GM21381 (cell line): ENCODE measurements around the gene POMT2.
"Not testable (repeated sequence)": the region's sequence is repeated elsewhere in the genome, so short reads cannot be mapped to it uniquely, and the experiment has no call there.

Experiments
- ATAC-seq: cut with Tn5 transposase; IDR thresholded peaks from one replicate; pipeline ENCODE4 v1.9.1; 2021; ENCODE audit warnings: mild to moderate bottlenecking, moderate library complexity; ENCODE audit not compliant: unreplicated experiment

Gene POMT2

DNA sequence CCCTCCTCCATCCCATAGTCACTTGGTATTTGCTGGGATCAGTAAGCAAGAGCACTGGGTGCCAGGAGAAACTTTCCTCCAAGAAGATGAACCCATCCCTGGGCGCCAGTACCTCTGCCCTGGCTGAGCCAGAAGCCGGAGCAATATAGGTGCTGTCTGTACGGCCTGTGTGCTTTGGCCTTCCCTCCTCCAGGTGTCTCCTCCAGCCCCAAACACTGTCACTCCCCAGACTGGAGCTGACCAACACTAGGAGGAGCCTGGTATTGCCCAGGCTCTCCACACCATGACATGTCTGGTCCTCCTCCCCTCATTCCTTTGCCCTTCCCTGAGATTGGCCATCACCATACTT lies 5.0 kb upstream of the POMT2 start:
- ATAC-seq: no peak

DNA sequence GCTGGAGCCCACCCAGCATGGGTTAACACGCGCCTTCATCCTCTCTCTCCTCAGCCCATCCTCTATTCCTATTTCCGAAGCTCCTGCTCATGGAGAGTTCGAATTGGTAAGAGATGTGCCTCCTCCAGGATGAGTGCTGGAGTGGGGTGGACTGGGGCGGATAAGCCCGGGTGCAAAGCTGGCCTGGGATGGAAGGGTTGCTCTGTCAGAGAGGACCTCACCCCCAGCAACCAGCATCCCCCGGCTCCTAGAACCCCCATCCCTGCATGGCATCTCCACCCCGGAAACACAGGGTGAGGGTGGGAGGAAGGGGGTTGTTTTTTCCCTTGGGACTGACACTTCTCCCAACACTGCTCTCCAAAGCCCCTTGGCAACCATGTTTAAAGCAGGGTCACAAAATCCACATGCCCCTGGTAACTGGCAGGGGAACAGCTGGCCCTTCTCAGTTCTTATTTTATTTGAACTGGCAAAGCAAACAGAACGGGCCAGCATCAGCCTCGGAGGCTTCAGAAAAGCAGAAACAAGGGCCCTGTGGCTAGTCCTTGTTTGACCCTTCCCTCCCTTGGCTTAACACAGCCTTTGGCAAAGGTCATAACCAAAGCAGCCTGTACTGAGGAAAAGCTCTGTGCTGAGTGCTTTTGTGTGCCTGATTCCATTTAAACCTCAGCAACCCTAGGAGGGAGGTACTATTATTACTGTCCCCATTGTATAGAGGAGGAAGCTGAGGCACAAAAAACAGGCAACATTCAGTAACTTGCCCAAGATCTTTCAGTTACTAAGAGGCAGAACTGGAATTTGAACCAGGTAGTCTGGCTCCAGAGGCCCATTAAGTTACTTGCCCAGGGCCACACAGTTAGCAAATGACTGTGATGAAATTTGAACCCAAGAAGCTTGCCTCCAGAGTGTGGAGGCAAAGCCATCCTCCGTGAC lies 4.4 kb upstream of the POMT2 start:
- no peak for ATAC-seq

DNA sequence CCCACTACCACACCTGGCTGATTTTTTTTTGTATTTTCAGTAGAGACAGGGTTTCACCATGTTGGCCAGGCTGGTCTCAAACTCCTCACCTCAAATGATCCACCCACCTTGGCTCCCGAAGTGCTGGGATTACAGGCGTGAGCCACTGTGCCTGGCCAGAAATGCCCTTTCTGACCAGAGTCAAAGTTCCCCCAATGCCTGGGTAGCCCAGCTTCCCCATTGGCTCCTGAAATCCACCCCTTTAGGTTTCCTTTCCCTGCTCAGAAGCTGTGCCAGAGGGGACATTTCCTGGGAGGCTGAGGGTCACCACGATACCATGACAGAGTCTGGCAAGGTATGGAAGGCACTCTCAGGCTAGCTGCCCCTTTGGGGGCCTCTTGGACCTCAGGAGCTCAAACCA lies 3.6 kb upstream of the POMT2 start:
- ATAC-seq: no peak

DNA sequence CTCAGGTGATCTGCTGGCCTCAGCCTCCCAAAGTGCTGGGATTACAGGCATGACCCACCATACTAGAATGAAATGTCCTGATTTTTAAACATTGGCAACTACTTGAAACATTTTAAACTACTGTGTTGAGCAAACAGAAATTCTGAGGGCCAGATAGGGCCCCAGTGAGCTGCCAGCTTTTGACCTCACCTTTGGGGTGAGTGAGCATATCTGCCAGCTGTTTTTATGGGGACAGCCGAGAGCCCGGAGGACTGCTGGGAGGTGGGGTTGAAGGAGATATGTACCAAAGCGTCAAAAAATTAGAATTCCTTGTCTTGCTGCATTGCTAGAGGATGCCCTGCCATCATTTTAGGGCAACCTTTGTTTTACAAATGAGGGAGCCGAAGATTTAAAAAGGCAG lies 2.9 kb upstream of the POMT2 start:
- ATAC-seq: no peak

GRCh38 chr14:77322951-77323350 lies 2.3 kb upstream of the POMT2 start:
- ATAC-seq: no peak

DNA sequence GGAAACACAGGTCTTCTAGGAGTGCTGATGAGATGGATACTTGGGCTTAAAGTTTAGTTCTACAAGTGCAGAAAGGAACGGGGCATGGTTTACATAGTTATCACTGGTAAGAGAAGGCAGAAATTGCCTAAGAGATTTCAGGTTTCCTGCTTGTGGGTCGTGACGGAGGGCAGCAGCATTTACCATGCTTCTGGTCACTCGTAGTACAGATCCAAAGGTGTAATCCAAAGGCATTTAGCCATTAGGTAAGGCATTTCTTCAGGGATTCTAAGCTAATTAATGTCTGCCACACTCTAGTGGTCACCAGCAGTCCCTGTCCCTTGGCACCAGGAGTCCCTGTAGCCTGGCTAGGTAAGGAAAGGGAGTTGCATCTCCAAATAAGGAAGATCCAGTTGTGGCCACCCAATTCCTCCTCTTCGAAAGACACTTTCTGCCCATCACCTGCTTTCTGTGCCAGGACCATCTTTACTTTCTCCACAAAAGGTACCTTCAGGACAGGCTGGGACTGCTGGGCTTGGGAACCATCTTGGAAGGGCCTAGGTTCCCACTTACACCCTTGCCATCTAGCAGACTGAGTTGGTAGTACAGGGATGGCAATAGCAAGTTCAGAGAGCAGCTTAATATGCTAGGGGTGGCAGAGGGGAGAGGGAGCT lies 1.7 kb upstream of the POMT2 start:
- no peak for ATAC-seq

GRCh38 chr14:77319422-77319821 lies 1.3 kb downstream of the POMT2 start:
- ATAC-seq: no peak

DNA sequence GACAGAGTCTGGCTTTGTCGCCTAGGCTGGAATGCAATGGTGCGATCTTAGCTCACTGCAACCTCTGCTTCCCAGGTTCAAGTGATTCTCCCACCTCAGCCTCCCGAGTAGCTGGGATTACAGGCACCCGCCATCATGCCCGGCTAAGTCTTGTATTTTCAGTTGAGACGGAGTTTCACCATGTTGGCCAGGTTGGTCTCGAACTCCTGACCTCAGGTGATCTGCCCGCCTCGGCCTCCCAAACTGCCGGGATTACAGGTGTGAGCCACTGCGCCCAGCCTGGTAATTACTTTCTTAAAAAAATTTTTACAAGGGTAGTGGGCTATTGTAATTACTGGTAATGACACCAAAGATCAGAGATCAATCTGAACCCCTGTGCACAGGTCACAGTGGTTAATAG lies 1.9 kb downstream of the POMT2 start:
- ATAC-seq: not testable (repeated sequence)

DNA sequence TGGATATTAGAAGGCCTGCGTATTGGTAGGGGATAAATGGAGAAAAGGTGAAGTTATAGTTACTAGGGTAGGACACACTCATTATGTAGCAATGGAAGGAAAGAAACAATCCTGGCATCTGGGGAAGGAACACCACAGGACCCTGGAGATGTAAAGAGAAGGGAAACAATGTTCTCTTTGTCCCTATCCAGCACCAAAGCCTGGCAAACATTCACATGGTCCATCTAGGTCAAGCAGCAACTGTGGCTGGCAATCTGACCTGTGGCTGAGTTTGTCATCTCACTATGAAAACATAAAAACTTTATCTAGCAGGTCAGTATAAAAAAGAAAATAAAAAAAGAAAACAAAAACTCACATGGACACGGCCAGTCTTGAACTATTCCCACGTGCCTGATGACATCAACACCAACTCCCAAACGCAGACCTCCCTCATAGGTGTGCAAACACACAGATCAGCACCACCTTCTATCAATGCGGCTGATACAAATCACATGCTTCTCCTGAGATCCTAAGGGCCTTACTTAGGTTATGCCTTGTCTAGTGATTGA lies 2.6 kb downstream of the POMT2 start:
- ATAC-seq: no peak

DNA sequence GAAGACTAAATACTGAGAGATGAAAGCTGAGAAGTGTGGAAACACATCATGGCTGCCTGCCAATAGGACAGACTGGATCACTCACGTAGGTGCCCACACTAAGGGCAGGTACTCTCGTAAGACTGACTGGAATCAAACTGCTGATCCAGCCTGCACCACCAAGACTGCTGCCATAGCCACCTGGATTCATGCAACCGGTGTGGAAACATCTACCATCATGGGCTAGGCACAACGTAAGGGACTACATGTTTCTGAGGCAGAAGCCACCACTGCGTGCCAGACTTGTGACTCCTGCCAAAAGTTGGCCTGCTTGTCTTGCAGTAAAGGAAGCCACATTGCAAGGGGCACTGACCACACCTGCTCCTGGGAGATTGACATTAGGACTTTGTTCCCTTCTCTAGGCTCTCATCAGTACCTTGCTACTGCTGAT lies 3.8 kb downstream of the POMT2 start:
- no peak for ATAC-seq

DNA sequence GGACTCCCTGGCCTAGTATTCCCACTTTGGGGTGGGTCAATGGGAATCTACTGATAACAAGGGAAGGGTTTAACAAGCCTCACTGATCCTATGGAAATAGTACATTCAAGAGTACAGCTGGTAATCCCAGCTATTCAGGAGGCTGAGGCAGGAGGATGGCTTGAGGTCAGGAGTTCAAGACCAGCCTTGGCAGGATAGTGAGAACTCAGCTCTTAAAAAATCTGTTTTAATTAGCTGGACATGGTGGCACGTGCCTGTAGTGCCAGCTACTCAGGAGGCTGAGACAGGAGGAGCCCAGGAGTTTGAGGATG lies 4.5 kb downstream of the POMT2 start:
- ATAC-seq: no peak

- ATAC-seq: no peak
Observed at GRCh38 chr14:77314539-77315457, 5.9 kb downstream of the POMT2 start.

GRCh38 chr14:77314043-77314442 lies 6.6 kb downstream of the POMT2 start:
- no peak for ATAC-seq

DNA sequence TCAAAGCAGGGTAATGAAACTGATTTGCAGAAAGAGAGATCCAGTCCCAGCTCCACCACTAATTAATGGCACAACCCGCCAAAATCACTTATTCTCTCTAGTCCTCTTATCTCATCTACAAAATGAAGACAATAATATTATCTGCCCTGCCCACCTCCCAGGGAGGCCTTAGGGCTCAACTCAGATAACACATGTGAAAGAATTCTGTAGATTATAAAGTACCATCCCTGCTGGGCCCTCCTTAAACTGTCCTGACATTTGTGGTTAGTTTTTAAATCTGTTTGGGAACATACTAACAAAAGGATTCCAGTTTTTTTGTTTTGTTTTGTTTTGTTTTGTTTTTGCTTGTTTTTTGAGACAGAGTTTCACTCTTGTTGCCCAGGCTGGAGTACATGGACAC lies 7.3 kb downstream of the POMT2 start:
- ATAC-seq: no peak

DNA sequence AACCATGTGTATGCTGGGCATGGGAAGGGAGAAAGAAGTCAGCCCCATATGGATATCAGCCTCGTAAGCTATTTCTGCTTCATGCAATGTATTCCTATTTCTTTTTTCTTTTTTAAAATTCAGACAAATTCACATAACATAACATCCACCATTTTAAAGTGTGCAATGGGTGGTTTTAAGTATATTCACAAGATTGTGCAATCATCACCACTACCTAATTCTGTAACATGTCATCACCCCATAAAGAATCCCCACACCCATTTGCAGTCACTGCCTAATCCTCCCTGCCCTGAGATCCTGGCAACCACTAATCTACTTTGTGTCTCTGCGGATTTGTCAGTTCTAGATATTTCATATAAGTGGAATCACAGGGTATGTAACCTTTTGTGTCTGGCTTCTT lies 9.5 kb downstream of the POMT2 start:
- ATAC-seq: no peak

- no peak for ATAC-seq
Observed at GRCh38 chr14:77310026-77310425, 10.7 kb downstream of the POMT2 start.

DNA sequence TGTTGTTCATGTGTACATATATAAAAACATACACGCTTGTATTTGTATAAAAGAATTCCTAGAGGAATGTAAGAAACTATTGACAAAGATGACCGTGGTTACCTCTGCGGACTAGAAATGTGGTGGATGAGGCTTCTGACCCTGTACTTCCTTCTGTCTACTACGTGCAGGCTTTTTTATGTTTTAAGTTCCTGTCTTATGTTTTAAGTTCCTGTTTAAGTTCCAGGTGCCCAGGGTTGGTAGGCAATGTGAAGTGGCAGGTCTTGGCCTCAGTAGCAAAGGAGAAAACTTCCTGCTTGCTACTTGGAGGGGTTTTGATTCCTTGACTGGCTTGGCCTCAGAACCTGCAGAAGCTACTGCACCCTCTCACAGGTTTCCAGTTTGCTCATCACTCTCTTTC lies 11.6 kb downstream of the POMT2 start:
- no peak for ATAC-seq

GRCh38 chr14:77306851-77307496 lies 13.7 kb downstream of the POMT2 start:
- no peak for ATAC-seq

- no peak for ATAC-seq
Observed at GRCh38 chr14:77306416-77306815, 14.3 kb downstream of the POMT2 start.

GRCh38 chr14:77305696-77306095 lies 15.0 kb downstream of the POMT2 start:
- no peak for ATAC-seq
